IPS-15b (cell line): Measurements from ENCODE around the gene CYYR1.

Experiments
- H3K27me3 ChIP-seq: one replicate; pipeline ENCODE4 v1.6.1; 2013; ENCODE audit warnings: low read length; ENCODE audit not compliant: control insufficient read depth, insufficient read depth
- H3K36me3 ChIP-seq: one replicate; pipeline ENCODE4 v1.6.1; 2013; ENCODE audit warnings: low read length; ENCODE audit not compliant: control insufficient read depth, insufficient read depth
- H3K4me1 ChIP-seq: one replicate; pipeline ENCODE4 v1.6.1; 2013; ENCODE audit warnings: mild to moderate bottlenecking, low read length; ENCODE audit not compliant: control insufficient read depth, insufficient read depth
- H3K4me3 ChIP-seq: one replicate; pipeline ENCODE4 v1.5.1; 2013; ENCODE audit warnings: low read depth, low read length
- H3K9ac ChIP-seq: one replicate; pipeline ENCODE4 v1.6.1; 2013; ENCODE audit warnings: low read depth, mild to moderate bottlenecking, low read length
- H3K9me3 ChIP-seq: one replicate; pipeline ENCODE4 v1.6.1; 2013; ENCODE audit warnings: mild to moderate bottlenecking, low read length; ENCODE audit not compliant: control insufficient read depth, insufficient read depth

CYYR1 gene

DNA sequence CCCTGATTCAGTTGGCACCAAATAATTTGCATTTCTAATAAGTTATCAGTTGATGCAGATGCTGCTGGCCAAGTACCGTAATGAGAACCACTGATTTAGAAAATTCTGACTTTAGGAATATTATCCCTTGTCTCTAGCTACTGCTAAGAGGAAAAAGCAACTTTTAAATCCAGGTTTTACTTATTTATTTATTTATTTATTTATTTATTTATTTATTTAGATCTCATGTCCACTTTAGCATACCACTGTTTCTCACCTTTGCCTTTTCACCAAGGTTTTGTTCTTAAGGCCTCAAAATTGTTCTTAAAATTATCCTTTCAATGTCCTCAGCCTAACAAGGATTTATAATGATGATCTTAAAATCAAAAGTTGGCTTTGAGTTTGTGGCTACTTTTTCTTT is 8.7 kb upstream of the CYYR1 start:
- Histone ChIP-seq H3K4me1 (no peaks in the 10 kb centered on the region), H3K9me3 (no peaks in the 10 kb centered on the region), H3K4me3 (no peak overlapping the region), H3K9ac (no peak overlapping the region), H3K36me3 (no peaks in the 10 kb centered on the region), H3K27me3 (no peaks in the 10 kb centered on the region)

DNA sequence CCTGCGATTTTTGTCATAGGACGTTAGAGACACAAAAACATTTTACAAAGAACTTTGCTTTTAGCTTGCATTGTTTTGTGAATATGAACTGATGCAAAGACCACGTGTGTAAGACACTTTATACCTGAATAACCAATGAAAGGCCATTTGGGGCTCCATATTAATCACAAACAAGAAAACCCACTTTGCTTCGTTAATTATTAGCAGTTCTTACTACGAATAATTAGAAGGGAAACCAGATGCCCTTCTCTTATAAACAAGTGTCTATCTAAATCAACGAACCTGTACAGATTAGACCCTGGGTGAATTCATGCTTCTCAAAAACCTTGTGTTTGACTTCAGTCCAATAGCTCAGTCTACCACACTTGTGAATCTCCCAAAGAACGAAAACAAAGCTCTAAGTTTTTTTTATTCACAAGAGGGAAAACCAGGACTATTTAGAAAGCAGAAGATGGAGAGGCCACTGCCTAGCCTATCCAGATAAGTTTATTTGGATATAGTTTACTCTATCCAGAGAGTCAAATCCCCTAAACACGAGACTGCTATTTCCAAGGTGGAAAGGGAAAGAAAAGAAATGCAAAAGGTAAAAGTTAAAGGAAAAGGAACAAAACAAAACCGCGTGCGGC is 897 bp downstream of the CYYR1 start:
- Histone ChIP-seq H3K9me3 (no peaks in the 10 kb centered on the region), H3K4me3 (peak overlapping the region; percentile 83), H3K4me1 (peaks cover 3% of the 10 kb centered on the region), H3K36me3 (no peaks in the 10 kb centered on the region), H3K9ac (peak overlapping the region; percentile 91), H3K27me3 (no peaks in the 10 kb centered on the region)

DNA sequence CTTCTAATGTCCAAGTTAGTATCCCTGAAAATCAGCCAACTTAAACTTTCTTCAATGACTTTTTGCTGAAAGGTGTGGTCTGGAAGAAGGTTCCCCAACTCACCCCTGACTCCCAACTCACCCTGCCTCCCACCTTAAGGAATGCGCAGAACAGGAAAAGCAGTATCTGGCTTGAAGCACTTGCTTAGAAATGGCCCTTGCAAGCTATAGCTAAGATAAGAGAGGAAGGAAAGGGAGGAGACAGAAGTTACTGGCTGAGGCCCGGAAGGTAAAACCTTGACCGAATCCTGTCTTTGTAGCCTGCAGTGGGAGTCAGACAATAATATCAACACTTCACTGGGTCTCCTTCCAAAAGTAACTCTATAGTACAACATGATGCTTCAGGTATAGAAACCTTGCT is 2.9 kb downstream of the CYYR1 start:
- H3K9me3 ChIP-seq, result no peaks in the 10 kb centered on the region
- no peak overlapping the region for H3K9ac ChIP-seq
- no peak overlapping the region for H3K4me3 ChIP-seq
- H3K27me3 ChIP-seq, result no peaks in the 10 kb centered on the region
- no peaks in the 10 kb centered on the region for H3K36me3 ChIP-seq
- H3K4me1 ChIP-seq, result peaks cover 3% of the 10 kb centered on the region

DNA sequence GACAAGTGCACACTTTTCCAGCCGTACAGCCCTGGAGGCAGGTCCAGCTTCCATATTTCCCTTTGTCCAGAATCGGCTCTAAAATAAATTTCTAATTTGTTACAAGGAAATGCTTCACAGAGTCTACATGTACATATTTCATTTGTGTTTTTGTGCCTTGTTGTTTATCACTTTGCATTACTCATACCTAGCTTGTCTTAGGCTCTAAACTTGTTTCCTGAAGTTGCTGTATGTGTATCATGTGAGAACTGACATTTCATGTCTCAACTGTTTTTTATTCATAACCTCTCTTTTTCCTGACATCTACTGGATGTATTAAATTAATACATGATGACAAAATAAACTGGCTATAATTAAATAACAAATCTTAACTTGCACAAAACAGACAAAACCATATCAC is 7.5 kb downstream of the CYYR1 start:
- Histone ChIP-seq H3K4me1 (no peaks in the 10 kb centered on the region), H3K9ac (no peak overlapping the region), H3K9me3 (no peaks in the 10 kb centered on the region), H3K4me3 (no peak overlapping the region), H3K27me3 (no peaks in the 10 kb centered on the region), H3K36me3 (no peaks in the 10 kb centered on the region)

DNA sequence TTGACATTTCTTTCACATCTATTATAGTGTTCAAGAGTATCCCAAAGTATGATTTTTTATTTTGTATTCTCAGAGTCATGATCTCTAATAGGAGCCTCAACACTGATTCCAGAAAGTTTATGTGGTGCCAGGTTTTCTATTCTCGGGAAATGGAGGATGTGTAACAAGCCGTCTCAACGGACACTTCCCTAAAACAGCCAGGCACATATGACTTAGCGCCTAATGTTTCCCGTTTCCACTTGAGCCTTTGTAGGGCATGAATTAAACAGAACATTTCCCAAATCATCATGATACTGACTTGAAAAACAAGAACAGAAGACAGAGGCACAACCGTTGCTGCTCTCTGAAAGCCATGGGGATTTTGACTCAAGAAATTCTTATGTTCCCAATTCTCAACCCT is 8.0 kb downstream of the CYYR1 start:
- no peaks in the 10 kb centered on the region for H3K27me3 ChIP-seq
- H3K4me1 ChIP-seq, result no peaks in the 10 kb centered on the region
- no peaks in the 10 kb centered on the region for H3K9me3 ChIP-seq
- H3K9ac ChIP-seq, result no peak overlapping the region
- no peak overlapping the region for H3K4me3 ChIP-seq
- H3K36me3 ChIP-seq, result no peaks in the 10 kb centered on the region

DNA sequence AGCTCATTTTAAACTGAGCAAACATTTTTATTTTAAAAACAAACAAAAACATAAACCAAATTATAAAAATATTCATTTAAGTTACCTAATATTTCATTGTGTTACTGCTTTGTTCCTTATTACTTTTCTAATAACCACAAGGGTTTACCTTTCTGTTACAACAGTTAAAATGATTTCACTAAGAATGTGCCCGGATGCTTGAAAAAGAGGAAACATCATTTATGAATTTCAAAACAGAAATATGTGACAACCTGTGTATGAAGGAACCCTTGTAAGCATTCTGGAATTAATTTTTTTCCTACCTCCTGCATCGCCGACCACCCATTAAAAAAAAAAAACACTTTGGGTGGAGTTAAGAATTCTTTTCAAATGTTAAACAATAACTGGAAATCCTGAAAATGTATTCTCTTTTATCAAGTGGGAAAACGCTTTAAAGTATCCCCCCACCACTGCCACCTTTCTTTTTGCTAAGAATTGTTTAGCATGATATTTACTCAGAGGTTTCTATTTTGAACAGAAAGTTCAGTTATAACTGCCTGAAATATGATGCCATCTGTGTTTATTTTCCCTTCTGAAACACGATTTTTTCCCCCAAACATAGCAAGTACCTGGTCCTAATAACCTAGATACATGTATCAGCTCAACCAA is 9.1 kb downstream of the CYYR1 start:
- no peaks in the 10 kb centered on the region for H3K27me3 ChIP-seq
- no peak overlapping the region for H3K9ac ChIP-seq
- no peak overlapping the region for H3K4me3 ChIP-seq
- no peaks in the 10 kb centered on the region for H3K4me1 ChIP-seq
- no peaks in the 10 kb centered on the region for H3K36me3 ChIP-seq
- no peaks in the 10 kb centered on the region for H3K9me3 ChIP-seq

DNA sequence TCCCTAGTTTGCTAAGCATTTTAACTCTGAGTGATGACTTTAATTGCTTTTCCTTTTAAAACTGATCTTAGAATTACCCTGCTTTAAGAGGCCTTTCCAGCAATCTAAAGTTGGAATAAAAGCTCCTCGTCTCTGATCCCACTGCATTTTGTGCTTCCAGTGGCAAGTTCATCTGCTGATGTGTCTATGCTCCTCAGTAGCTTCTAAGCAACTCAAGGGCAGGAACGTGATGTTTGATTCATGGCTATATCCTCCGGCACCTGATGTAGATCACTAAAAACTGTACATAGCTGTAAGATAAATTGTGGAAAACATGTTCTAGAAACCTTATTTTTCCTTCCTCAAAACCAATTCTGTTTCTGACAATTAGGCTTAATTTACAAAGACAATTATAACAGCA is 12.5 kb downstream of the CYYR1 start:
- no peak overlapping the region for H3K9ac ChIP-seq
- H3K36me3 ChIP-seq, result no peaks in the 10 kb centered on the region
- H3K4me3 ChIP-seq, result no peak overlapping the region
- no peaks in the 10 kb centered on the region for H3K4me1 ChIP-seq
- no peaks in the 10 kb centered on the region for H3K27me3 ChIP-seq
- H3K9me3 ChIP-seq, result no peaks in the 10 kb centered on the region

DNA sequence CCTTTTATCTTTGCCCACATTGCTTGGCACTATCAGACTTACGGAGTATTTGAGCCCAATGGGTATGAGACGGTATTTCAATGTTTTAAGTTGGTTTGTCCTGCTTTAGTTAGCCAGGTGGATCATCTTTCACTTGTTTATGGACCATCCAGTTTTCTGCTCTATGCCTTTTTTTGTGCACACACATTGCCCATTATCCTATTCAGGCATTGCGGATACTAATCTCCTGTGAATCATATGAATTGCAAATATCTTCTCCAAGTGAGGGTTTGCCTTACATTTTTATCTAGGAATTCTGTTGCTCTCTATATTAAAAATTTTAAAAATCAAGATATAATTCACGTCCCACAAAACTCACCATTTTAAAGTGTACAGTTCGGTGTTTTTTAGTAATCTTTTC is 14.0 kb downstream of the CYYR1 start:
- Histone ChIP-seq H3K4me3 (no peak overlapping the region), H3K27me3 (no peaks in the 10 kb centered on the region), H3K9ac (no peak overlapping the region), H3K9me3 (no peaks in the 10 kb centered on the region), H3K36me3 (no peaks in the 10 kb centered on the region), H3K4me1 (no peaks in the 10 kb centered on the region)

DNA sequence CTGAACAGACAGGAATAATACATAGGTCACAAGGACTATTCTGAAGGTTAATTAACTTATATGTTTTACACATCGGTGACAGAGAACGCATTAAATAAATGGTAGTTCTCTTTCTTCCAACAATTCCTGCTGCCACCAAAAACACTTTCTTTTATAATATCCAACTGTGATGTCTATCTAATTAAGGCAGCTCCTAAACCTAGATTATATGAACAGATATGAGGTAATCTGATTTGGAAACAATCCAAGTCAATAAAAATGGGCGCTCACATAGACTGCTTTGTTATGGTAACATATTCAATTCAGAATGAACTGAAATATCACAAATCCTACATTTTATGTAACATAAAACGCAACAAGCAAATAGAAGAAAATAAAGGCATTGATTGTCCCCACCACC is 16.0 kb downstream of the CYYR1 start:
- Histone ChIP-seq H3K4me1 (no peaks in the 10 kb centered on the region), H3K27me3 (no peaks in the 10 kb centered on the region), H3K4me3 (no peak overlapping the region), H3K36me3 (no peaks in the 10 kb centered on the region), H3K9me3 (no peaks in the 10 kb centered on the region), H3K9ac (no peak overlapping the region)

DNA sequence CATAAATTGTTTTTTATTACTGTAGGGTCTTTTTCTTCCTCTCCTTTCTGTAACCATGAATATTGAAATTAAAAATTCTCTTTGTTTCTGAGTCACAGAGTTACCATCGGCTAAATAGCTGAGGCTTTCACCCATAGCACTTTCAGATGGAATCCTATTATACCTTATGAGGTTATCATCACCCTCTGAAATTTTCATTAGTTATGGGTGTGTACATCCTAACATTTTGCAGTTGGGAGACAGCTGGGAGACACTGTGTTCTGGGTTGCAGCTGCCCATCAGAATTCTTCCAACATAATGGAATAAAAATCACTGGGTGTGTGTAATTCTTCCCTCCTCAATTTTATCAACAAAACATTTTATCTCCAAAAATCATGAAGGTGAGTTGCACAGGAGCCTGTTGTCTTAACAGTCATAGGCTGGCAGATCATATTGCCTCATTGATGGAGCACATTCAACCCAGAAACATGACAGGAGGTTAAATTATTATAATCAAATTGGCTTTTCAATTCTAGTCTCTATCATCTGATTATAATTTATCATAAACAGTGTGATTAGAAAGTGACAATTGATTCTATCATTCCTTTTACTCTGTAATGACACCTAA is 17.4 kb downstream of the CYYR1 start:
- H3K9ac ChIP-seq, result no peak overlapping the region
- H3K9me3 ChIP-seq, result no peaks in the 10 kb centered on the region
- H3K4me1 ChIP-seq, result no peaks in the 10 kb centered on the region

DNA sequence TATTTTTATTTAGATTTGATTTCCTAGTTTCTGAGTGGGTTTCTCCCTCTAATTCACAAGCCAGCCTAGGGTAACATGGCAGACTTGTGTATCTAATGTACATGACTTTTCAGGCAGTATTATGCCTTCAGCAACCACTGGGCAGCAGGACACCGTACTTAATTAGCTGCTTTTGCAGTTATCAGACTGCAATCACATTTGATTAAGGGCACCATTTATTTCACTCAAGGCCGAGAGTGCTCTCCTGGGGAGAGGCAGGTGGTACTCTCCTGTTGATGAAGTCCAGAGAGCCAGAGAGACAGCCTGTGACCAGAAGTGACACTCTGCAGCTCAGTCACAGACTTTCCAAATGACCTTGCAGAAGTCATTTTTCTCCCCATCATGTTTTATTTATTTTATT is 18.7 kb downstream of the CYYR1 start:
- H3K4me3 ChIP-seq, result no peak overlapping the region
- H3K27me3 ChIP-seq, result no peaks in the 10 kb centered on the region
- no peaks in the 10 kb centered on the region for H3K9me3 ChIP-seq
- H3K9ac ChIP-seq, result no peak overlapping the region
- H3K36me3 ChIP-seq, result no peaks in the 10 kb centered on the region
- no peaks in the 10 kb centered on the region for H3K4me1 ChIP-seq

More for the DNA sequence above, 17.4 kb downstream of the CYYR1 start:
- no peak overlapping the region for H3K4me3 ChIP-seq
- H3K27me3 ChIP-seq, result no peaks in the 10 kb centered on the region
- H3K36me3 ChIP-seq, result no peaks in the 10 kb centered on the region

DNA sequence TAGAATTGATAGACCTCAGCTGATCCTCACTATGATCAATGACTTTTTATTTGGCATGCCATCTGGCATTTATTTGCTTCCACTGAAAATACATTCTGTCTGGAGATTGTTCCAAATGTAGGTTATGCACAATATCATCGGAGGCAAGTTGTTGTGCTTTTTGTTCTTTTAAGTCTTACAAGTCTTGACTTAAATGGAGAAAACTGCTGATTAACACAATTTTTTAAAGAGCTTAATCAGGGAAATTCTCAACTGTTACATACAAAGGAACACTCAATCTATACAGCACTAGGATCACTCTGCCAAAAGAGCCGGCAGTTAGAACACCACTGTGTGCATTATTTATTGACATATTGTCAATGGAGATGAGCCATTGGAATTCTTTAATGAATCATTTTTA is 19.2 kb downstream of the CYYR1 start:
- Histone ChIP-seq H3K27me3 (no peaks in the 10 kb centered on the region), H3K36me3 (no peaks in the 10 kb centered on the region), H3K9me3 (no peaks in the 10 kb centered on the region), H3K4me1 (no peaks in the 10 kb centered on the region), H3K9ac (no peak overlapping the region), H3K4me3 (no peak overlapping the region)
